Measurements from ENCODE around the gene ADAMTS10. TPM values are rescaled to one million over a fixed set of nuclear protein-coding genes. Genes with fewer than 3 reads are reported as not detected.
A peak's percentile ranks its signal among the peaks of the same experiment; 100 is the strongest.

The ADAMTS10 gene
- total and polyA plus RNA-seq, 10 donors = 7.8 to 33.8 (median 18.0) TPM

GRCh38 chr19:8585894-8586750, 24.4 kb downstream of the ADAMTS10 start:
- peaks cover 0 to 3% (median under 1%) of the 10 kb centered on the region in 6 donors for H3K4me1 ChIP-seq
- 82 to 93% (median 87%) methylated on average over 28 to 34 of the region's 34 CpGs for WGBS, 5 donors
- intact Hi-C loops (cut with DNase I; ENCODE audit: low total_unique reads) = no loop called here
- H3K9me3 ChIP-seq = no peaks in the 10 kb centered on the region
- H3K27me3 ChIP-seq (replicated peaks in 1 of 7) = peaks cover 0 to 4% (median 0%) of the 10 kb centered on the region in 7 donors
- TF ChIP-seq POLR2A (IDR thresholded peaks at IDR 0.05) (no peak), POLR2AphosphoS5 (IDR thresholded peaks at IDR 0.05) (peak in 1 of 3 donors; percentile 18)
- TF ChIP-seq, protein P1, sequence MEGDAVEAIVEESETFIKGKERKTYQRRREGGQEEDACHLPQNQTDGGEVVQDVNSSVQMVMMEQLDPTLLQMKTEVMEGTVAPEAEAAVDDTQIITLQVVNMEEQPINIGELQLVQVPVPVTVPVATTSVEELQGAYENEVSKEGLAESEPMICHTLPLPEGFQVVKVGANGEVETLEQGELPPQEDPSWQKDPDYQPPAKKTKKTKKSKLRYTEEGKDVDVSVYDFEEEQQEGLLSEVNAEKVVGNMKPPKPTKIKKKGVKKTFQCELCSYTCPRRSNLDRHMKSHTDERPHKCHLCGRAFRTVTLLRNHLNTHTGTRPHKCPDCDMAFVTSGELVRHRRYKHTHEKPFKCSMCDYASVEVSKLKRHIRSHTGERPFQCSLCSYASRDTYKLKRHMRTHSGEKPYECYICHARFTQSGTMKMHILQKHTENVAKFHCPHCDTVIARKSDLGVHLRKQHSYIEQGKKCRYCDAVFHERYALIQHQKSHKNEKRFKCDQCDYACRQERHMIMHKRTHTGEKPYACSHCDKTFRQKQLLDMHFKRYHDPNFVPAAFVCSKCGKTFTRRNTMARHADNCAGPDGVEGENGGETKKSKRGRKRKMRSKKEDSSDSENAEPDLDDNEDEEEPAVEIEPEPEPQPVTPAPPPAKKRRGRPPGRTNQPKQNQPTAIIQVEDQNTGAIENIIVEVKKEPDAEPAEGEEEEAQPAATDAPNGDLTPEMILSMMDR (IDR thresholded peaks at IDR 0.05 in 8 of 11, conservative IDR thresholded peaks at IDR 0.05 in 3 of 11) = peak in 10 of 11 experiments; percentile 15 to 71 (median 45)
- DNase-seq = peak; percentile 88
- H3K4me3 ChIP-seq = no peak overlapping the region
- H3K27ac ChIP-seq = no peak overlapping the region
- peaks cover 0 to 8% (median 0%) of the 10 kb centered on the region in 6 donors for H3K36me3 ChIP-seq

DNA sequence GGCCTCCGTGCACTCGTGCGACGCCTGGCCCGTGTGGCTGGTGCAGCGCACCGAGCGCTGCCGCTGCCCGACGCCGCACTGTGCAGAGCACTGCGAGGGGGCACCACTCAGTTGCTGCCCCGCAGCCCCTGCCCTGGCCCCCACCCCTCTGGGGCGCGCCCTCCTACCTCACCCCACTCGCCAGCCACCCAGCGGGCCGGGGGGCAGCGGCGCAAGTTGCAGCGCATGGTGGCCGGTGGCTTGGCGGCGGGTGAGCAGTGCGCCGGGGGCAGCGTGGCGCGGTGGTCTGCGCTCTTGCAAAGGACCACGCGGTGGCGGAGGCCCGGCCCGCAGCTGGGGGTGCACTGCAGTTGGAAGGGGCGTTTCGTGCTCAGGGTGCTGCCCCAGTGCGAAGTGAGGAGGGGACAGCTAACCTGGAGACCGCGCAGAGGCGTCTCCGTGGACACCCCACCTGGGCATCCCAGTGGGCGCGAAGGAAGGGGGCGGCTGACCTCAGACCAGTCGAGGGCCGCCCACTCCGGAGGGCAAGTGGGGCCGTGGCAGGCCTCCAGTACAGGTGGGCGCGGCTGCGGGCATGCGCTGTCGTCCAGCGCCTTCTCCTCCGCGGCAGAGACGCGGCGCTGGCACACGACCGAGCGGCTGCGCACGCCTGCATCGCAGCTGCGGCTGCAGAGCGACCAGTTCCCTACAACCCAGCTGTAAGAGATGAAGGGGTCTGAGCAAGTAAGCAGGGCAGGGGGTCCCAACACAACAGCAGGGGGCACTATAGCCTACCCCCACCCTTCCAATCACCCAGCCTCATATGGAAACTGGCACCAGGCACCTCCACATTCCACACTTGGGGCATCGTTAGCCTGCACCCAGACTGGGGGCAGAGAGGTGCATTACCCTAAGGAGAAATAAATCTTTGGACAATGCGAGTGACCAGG, 25.3 kb downstream of the ADAMTS10 start:
- intact Hi-C loops (cut with DNase I; ENCODE audit: low total_unique reads) = no loop called here
- peaks cover 6 to 12% (median 9%) of the 10 kb centered on the region in 6 donors for H3K4me1 ChIP-seq
- H3K36me3 ChIP-seq = peaks cover 0 to 8% (median 0%) of the 10 kb centered on the region in 6 donors
- H3K27me3 ChIP-seq (replicated peaks in 1 of 7) = no peaks in the 10 kb centered on the region
- no peak for DNase-seq
- no peaks in the 10 kb centered on the region for H3K9me3 ChIP-seq
- 92 to 94% (median 93%) methylated on average over 47 to 71 of the region's 71 CpGs for WGBS, 5 donors
- H3K27ac ChIP-seq = no peak overlapping the region
- TF ChIP-seq POLR2AphosphoS5 (IDR thresholded peaks at IDR 0.05) = no peak
- TF ChIP-seq POLR2A (IDR thresholded peaks at IDR 0.05) = no peak
- TF ChIP-seq, protein P1 (IDR thresholded peaks at IDR 0.05 in 8 of 11, conservative IDR thresholded peaks at IDR 0.05 in 3 of 11) = no peak
- no peak overlapping the region for H3K4me3 ChIP-seq

- peak; percentile 95 for DNase-seq
- TF ChIP-seq POLR2AphosphoS5 (IDR thresholded peaks at IDR 0.05) = peak; percentile 70 to 84 (median 83)
- TF ChIP-seq POLR2A (IDR thresholded peaks at IDR 0.05) = no peak
- TF ChIP-seq, protein P1 (IDR thresholded peaks at IDR 0.05 in 8 of 11, conservative IDR thresholded peaks at IDR 0.05 in 3 of 11) = peak; percentile 98 to 100 (median 100)
- intact Hi-C loops (cut with DNase I; ENCODE audit: low total_unique reads) = no loop called here
- Histone ChIP-seq H3K27me3 (replicated peaks in 1 of 7) (no peaks in the 10 kb centered on the region), H3K27ac (peak overlapping the region in 3 of 8 donors; percentile 2 to 70 (median 36)), H3K36me3 (peaks cover 0 to 8% (median 0%) of the 10 kb centered on the region in 6 donors), H3K4me3 (peak overlapping the region in 1 of 8 donors; percentile 45), H3K9me3 (no peaks in the 10 kb centered on the region), H3K4me1 (peaks cover 31 to 57% (median 45%) of the 10 kb centered on the region in 6 donors)
- 3 to 5% (median 4%) methylated on average over 11 to 21 of the region's 21 CpGs for WGBS, 5 donors
Observed at GRCh38 chr19:8580710-8581281, 29.7 kb downstream of the ADAMTS10 start.

Data from spleen (tissue), 11 donors.